Anterior cingulate cortex (tissue), 58 donors: ENCODE data around the gene ATP6V0D1.

Experiments
- DNase-seq, 58 donors: peaks; one replicate each; lab custom pipeline; 2025; lab: John Stamatoyannopoulos, UW

The ATP6V0D1 gene

GRCh38 chr16:67396159-67397035 lies 84.6 kb downstream of the ATP6V0D1 start:
- DNase-seq: peak in 24 of 58 donors; percentile 10 to 62 (median 40)

GRCh38 chr16:67395458-67396158 lies 85.3 kb downstream of the ATP6V0D1 start:
- no peak for DNase-seq

- DNase-seq: no peak
Measured at GRCh38 chr16:67395105-67395457, 85.9 kb downstream of the ATP6V0D1 start.

DNA sequence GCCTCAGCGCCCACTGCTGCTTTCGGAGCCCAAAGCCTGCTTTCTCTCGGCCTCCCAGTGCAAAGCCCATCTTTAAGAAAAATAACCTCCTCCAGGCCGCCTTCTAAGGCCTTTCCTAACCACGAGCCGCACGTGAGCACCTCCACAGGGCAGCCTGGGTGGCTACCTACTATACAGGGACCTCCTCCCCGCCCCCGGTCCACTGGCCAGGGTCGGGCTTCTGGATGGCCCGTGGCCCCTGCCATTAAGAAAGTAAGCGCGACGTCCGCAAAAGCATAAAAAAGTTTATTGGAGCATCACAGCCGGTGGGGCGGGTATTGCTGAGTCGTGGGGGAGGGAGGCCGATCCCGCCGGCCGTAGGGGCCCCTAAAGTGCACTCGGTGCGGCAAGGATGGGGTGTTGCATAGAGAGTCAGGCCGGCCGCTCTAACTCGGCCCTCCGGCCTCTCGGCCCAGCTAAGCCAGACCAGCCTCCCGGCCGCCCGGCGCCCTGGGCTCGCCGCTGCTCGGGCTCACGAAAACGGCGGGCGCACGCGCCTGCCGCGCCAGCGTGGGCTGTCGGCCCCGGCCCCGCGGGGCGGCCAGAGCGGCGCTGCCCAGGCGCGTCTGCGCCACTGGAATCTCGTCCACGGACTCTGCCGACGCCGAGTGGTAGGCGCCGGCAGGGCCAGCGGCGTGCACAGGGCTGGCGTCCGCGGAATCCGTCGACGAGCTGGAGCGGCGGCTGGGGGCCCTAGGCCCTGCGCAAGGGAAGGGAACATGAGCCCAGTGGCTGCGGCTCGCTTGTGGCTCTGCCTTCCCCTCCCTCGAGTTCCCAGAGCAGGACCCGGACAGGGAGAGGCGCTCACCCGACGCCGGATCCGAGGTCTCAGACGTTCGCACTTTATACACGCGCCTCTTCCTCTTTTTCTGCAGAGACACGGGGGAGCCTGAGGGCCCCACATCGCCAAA lies 86.5 kb downstream of the ATP6V0D1 start:
- DNase-seq: no peak

DNA sequence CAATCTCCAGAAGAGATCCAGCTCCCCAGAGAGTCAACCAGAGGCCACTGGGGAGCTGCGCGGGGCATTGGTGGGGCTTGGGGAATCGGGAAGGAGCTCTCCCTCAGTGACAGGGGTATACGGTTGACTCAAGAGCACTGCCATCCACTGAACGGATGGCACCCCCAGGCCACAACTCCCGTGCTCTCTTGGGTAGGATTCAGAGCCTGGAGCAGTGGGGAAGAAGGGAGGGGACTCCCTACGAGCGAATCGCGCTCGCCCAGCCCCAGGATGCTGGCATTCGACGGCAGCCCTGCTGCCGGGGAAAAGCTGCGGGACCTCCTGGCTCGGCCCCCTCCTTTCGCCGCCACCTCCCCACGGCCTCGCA lies 87.2 kb downstream of the ATP6V0D1 start:
- no peak for DNase-seq

DNA sequence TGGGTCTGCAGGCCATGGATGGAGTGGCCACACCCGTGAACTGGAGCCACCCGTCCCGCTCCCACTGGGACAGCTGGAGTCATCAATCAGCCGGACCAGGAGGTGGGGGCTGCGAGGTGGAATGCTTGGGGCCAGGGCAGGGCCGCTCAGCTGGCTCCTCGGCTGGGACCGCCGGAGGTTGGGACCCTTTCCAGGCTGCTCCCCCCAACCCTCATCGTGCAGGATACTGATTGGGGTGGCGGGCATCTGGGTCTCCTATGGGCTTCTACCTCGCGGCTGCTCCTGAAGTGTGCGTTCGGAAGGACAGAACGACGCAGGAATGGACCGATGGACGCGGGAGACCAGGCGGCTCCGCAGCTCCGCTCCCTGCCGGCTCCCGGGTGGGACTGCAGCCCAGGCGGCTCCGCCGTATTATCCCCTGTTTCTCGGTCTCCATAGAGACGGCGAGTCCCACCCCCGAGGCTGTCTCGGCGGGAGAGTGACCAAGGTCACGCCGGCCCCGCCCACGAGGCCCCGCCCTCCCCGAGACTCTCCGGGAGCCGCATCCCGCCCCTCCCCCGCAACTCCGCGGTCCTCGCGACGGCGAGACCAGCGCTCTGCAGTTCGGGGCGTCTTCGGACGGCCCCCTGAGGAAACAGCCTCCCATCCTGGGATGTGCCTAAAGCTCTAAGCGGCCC lies 87.7 kb downstream of the ATP6V0D1 start, which contains the start of gene TPPP3:
TPPP3 (minus strand) TSS at position 388 of the 677 bp plus-strand sequence. CDS start 2,387 bp downstream, outside the sequence.
- DNase-seq: peak in 57 of 58 donors; percentile 14 to 93 (median 82)

GRCh38 chr16:67392301-67393059 lies 88.5 kb downstream of the ATP6V0D1 start:
- DNase-seq: no peak

DNA sequence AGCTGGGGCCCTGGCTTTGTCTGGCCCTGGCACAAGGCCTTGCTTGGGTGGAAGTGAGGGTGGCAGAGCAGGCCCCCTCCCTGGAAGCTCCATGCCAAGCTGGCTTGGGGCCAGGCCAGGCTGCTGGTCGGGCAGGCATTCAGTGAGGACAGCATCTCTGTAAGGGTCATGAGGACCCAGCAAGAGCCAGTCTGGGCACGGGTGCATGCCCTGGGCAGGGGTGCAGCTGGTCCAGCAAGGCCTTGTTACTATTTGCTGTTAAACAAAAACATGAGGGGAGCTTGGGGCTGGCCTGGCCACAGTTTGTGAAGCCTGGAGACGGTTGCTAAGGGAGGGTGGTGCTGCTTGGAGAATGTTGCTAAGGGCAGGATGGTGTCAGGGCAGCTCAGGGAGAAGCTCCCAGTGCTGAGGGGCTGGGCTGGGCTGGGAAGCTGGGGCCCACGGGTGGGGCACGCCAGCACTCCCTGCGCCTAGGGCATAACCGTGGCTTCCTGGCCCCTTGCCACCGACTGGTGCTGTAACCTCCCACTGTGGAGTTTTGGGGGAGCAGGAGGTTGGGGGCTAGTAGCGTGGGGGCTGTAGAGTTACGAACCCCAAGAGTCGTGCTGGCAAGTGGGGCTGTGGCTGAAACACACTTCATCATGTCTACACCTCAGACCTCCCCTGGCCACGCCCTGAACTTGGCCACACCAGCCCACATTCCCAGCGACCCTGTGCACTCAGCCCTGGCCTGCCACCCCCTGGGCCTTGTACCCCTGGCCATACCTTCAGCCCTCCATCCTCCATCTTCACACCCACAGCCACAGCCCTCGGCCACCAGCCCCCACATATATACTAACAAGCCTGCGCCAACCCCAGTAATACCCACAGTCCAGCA lies 89.3 kb downstream of the ATP6V0D1 start:
- DNase-seq: peak; percentile 30 to 99 (median 92)

DNA sequence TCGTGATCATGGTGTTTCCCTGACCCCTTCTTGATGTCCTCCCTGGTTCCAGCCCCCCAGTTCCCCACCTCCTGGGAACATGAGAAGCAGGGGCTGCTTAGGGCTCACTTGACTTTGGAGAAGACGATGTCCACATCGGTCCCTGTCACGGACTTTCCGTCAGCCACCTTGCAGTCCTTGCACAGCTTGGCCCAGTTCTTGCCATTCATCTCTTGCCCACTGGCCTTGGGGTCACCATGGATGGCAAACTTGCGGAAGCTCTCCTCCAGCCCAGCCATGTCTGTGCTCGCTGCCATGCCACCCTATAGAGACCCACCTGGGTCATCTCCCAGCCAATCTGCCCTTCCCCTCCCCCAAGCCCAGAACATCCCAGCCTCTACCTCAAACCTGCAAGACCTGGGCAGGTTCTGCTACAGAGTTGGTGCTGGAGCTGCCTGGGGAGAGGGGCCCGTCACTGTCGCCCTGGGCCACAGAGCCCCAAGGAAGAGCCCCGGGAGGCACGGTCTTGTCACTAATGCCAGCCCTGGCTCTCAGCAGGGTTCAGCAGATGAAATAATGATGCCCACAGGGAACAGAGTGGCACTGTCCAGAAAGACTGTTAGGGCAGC lies 90.0 kb downstream of the ATP6V0D1 start:
- DNase-seq: peak in 1 of 58 donors; percentile 63

DNA sequence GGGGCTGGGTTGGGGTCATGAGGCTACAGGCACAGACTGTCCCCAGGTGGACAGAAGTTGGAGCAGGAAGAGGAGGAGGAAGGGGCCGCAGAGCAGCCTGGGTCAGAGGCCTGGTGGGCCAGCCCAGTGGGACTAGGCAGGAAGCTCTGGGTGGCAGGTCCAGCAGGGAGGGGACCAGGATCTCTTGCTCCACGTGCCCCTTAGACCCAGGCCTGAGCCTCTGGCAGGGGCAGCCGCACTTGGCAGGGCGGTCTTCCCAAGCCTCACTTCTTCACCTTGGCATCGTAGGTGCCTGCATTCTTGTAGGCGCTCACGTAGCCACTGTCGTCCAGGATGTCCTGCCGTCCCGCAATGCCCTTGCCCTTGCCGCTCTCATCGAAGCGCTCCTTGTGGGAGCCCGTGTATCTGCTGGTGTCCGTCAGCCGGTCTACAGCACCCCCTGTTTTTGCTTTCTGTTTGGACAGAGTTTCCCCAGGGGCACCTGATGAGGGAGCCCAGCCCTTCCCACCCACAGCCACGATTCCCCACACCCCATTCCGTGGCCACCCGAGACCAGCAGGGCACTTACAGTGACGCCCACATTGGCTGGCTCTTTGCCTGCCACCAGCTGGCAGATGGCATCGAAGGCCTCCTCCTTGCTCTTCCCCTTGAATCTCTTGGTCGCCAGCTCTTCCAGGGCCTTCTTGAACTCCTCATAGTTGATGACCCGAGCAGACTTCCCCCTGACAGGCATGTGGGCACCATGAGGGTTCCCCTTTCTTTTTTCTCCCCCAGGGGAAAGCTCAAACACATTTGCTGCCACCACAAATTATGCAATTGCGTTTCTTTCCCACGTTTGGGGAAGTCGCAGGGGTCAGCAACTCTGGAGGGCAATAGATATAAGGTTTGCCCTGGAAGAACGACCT lies 90.8 kb downstream of the ATP6V0D1 start:
- peak in 36 of 58 donors; percentile 20 to 74 (median 48) for DNase-seq

DNA sequence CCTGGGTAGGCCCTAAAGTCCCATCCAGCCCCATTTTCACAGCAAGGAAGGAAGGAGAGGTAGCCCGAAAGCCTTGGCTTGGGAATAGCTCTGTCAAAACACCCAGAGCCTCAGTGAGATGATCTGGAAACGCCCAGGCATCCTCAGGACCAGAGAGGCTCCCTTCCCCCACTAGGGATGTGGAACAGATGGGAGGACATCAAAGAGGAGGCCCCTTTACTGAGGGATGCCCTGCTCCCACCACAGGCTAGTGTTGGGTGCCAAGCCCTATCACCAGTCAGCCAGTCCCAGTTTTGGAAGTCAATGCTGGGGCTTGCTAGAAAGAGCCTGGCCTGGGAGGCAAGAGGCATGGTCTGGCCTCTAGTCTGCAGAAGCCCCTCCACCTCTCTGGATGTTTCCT lies 92.4 kb downstream of the ATP6V0D1 start:
- DNase-seq: no peak

DNA sequence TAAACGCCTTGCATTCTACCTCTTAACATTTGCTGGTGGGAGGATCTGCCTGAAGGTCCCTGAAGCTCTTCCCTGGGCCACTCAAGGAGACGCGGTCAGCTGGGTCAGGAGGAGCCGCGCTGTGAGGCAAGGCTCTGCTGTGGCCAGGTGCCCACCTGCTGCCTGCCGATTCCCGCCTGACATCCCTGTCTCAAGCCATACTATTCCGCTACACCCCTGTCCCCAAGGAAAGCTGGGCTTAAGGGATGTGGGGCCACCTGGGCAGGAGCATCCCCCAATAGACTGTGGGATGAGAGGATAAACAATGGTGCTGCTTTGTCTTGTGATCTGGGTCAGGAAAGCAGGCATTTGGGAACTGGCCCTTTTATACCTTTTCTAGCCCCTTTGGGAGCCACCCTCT lies 92.8 kb downstream of the ATP6V0D1 start:
- DNase-seq: no peak
